Right cardiac atrium (tissue), 5 donors: ENCODE measurements around the gene CMTM2. TPM values are rescaled to one million over a fixed set of nuclear protein-coding genes. Genes with fewer than 3 reads are reported as not detected.

Experiments used
- ATAC-seq, 2 donors: fragments of 200-7000 bp; cut with Tn5 transposase; one replicate each; pipeline versions ENCODE4 v1.8.0 to v1.9.1; 2020; ENCODE audit warnings: moderate library complexity in 2 of 2, mild to moderate bottlenecking in 1 of 2
- DNase-seq, 3 donors: peaks; one replicate each; pipeline ENCODE4 v3.0.0-alpha.2; 2020
- H3K27ac ChIP-seq: one replicate; pipeline ENCODE4 v1.5.1; 2013; ENCODE audit warnings: mild to moderate bottlenecking, low read length, control low read depth, moderate library complexity
- H3K27me3 ChIP-seq: one replicate; pipeline ENCODE4 v1.6.1; 2013; ENCODE audit not compliant: control insufficient read depth, insufficient read depth
- H3K4me1 ChIP-seq: one replicate; pipeline ENCODE4 v1.6.1; 2013; ENCODE audit warnings: low read length; ENCODE audit not compliant: control insufficient read depth, insufficient read depth
- H3K4me3 ChIP-seq: one replicate; pipeline ENCODE4 v1.5.1; 2013; ENCODE audit warnings: low read length, control low read depth
- H3K9me3 ChIP-seq: one replicate; pipeline ENCODE4 v1.6.1; 2013; ENCODE audit warnings: low read length; ENCODE audit not compliant: control insufficient read depth
- WGBS: extraction: QIAGEN DNeasy Blood & Tissue Kit; methylation state at CpG from one replicate; pipeline ENCODE4 v1.1.7; 2013; 5-methylcytosine and 5-hydroxymethylcytosine counted together
- intact Hi-C, 4 donors: fragments of 100-400 bp; cut with DNase I; formaldehyde crosslinking; loops; one replicate each; pipeline versions ENCODE4 v1.11.0 to v1.14.0; 2022 to 2023
- polyA plus RNA-seq: library from polyadenylated mRNA; stranded (reverse); fragments of 200-250 nt; gene quantifications from one replicate; pipeline ENCODE4 v1.2.3, GENCODE V29; 2013
- total RNA-seq, 4 donors: library from RNA; stranded (reverse); fragmentation: NEBNext Ultra II Directional; extraction: Animal tissue kit (Norgen Biotek cat#: 25700); gene quantifications; one replicate each; pipeline ENCODE4 v1.2.1, GENCODE V29; 2021
- donor health status: healthy with polysubstance abuse.
- donor health status: DM: no; HTN: yes; CAD: no.
- donor health status: DM: no; HTN: no; CAD: no.
- donor health status: DM: no; HTN: yes; CAD: no; lungs with severe emphysema.
- donor health status: DM: yes; HTN: yes; CAD: no.

Gene CMTM2
- total and polyA plus RNA-seq, 5 donors = 0.47 TPM; not detected in 4

DNA sequence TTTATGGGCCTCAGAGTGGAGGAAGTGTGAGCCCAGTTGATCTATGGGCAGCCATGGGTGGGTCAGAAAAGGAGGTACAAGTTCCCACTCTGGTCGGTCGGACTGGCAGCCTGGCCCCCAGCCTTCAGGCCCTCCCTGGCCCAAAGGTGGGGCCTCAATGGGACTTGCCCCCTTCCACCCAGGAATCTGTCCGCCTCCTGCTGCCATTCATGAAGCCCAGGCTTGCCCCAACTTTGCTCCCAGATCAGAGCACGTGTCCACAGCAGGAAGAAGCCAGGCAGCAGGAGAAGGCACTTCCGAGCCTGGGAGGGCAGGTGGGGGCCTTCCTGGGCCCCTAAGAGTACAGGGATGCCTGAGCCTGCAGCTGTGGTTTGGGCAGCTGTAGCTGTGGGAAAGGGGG lies 22.2 kb downstream of the CMTM2 start:
- intact Hi-C loops = loop anchor here in 3 of 4 donors (5.0 to 10.0 kb wide), 4 partner anchors 49 to 197 kb away; partner anchors contain the start of genes CKLF (in 1 of the 3) and TK2 (in 1 of the 3)
- Histone ChIP-seq H3K27me3 (no peaks in the 10 kb centered on the region), H3K4me1 (no peaks in the 10 kb centered on the region), H3K4me3 (no peak overlapping the region), H3K9me3 (no peaks in the 10 kb centered on the region), H3K27ac (no peak overlapping the region)
- WGBS = 98% methylated on average over 5 of the region's 5 CpGs
- no peak for DNase-seq
- no peak for ATAC-seq

DNA sequence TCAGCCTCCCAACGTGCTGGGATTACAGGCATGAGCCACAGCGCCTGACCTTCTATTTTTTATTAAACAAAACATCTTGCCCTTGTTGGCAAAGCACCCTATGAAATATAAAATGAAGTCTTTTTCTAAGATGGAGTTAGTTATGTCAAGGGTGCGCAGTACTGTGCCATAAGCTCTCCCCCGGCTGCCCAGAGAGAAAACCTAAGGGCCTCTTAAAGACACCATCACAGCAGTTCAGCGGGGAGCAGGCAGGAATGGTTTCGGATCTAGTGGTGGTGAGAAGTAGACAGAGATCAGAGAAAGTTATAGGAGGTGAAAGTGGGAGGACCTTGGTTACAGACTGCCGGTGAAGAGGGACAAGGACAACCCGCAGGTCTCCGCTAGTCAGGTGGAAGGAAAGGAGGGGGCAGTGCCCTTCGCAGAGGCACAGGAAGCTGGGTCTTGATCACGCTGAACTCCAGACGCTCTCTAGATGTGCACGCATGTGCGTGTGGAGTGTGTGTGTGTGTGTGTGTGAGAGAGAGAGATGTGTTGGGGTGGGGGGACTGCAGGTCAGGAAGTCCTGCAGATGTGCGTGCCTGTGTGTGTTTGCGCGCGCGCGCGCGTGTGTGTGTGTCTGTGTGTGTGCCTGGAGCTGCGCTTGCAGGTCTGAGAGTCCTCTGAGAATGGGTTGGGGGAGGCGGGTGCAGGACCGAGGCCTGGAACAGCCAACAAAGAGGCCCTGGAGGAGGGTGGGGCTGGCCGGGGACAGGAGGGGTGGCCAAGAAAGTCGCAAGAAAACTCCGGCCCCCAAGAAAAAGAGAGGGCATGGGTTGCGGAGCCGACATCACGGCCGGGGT lies 24.5 kb downstream of the CMTM2 start:
- Histone ChIP-seq H3K27ac (peak overlapping the region; percentile 21), H3K4me1 (no peaks in the 10 kb centered on the region), H3K4me3 (peak overlapping the region; percentile 77), H3K9me3 (no peaks in the 10 kb centered on the region), H3K27me3 (no peaks in the 10 kb centered on the region)
- intact Hi-C loops = loop anchor here in 3 of 4 donors (5.0 to 10.0 kb wide), 4 partner anchors 51 to 199 kb away; partner anchors contain the start of genes CKLF (in 1 of the 3) and TK2 (in 1 of the 3)
- peak; percentile 70 to 89 (median 89) for DNase-seq
- WGBS = 9% methylated on average over 32 of the region's 32 CpGs
- ATAC-seq = peak; percentile 37 to 42

DNA sequence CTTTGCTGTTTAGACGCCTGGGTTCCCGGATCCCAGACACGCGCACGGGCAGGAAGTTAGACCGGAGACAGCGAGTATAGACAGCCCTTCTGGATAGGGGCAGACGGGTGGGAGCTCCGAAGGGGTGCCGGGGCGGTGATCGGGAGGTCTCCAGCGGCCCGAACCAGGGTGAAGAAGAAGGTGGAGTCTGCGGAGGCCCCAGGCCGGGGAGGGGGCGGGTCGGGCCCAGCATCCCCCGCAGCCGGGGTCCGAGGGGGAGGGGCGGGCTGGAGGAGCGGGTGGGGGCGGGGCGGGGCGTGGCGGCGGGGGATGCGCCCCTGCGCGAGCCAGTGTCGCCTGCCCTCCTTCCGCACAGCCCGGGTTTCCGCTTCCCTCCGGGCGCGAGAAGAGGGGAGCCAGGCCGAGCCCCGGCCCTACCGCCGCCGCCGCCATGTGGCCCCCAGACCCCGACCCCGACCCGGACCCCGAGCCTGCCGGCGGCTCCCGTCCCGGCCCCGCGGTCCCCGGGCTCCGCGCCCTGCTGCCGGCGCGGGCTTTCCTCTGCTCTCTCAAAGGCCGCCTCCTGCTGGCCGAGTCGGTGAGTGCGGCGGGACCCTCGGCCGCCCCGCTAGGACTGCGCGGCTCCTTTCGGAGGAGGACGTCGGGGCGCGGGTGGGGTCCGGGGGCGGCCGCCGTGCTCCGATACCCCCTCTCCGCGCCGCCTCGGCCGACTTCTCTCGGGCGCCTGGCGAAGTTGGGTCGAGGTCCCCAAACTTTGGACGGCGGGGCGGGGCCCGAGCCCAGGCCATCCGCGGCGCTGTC lies 25.3 kb downstream of the CMTM2 start, which contains the start of gene CMTM3:
TSS of gene CMTM3 (plus strand) at position 329 of the 801 bp plus-strand sequence. CDS start at position 431, 102 bp downstream.
- H3K9me3 ChIP-seq = no peaks in the 10 kb centered on the region
- DNase-seq (peak; percentile 76 to 91 (median 90)), ATAC-seq (peak; percentile 67 to 69)
- no peaks in the 10 kb centered on the region for H3K27me3 ChIP-seq
- intact Hi-C loops = loop anchor here in 3 of 4 donors (5.0 to 10.0 kb wide), 6 partner anchors 52 to 263 kb away; partner anchors contain the start of genes CKLF (in 1 of the 3) and TK2 (in 1 of the 3)
- H3K4me3 ChIP-seq = peak within 1 kb of the TSS; percentile 77
- under 1% methylated on average over 92 of the region's 96 CpGs for WGBS
- H3K4me1 ChIP-seq = no peaks in the 10 kb centered on the region
- peak within 1 kb of the TSS; percentile 77 for H3K27ac ChIP-seq

DNA sequence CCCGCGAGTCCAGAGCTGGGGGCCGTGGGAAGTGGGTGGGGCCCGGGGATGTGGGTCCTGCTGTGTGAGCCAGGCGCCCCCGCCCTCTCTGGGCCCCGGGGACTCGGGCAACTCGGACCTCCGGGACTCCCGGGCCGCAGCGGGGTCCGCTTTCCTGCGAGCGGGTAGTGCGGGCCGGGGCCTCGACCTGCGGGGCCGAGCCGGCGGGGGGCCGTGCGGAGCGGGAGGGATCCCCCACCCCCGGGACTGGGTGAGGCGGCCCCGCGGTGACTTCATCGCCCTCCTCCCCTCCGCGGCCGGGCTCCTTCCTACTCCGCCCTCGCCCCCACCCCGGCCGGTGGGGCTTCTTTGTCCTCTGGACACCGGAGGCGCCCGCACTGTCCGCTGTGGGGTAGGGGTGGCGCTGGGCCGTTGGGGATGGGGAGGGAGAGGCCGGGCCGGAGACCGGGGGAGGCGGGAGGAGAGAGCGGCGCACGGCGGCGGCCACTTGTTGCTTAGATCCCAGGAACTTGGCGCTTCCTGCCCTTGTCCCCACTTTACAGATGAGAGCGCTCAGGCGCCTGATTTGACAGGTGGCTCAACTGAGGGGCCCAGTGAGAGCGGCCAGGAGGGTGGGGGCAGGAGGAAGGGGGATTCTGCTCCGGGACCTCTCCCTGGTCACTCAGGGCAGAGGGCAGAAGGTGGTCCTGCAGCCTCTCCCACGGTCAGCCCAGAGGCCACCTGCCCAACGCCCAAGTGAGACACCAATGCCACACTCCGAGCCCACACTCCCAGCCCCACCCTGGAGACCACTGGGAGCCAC lies 26.1 kb downstream of the CMTM2 start:
- Histone ChIP-seq H3K9me3 (no peaks in the 10 kb centered on the region), H3K4me1 (no peaks in the 10 kb centered on the region), H3K27ac (peak overlapping the region; percentile 77), H3K4me3 (peak overlapping the region; percentile 77), H3K27me3 (no peaks in the 10 kb centered on the region)
- DNase-seq (peak; percentile 73 to 90 (median 89)), ATAC-seq (peak; percentile 59 to 77)
- intact Hi-C loops = loop anchor here in 3 of 4 donors (5.0 to 10.0 kb wide), 5 partner anchors 121 to 262 kb away; no protein-coding TSS in a partner anchor
- WGBS = 3% methylated on average over 61 of the region's 61 CpGs

DNA sequence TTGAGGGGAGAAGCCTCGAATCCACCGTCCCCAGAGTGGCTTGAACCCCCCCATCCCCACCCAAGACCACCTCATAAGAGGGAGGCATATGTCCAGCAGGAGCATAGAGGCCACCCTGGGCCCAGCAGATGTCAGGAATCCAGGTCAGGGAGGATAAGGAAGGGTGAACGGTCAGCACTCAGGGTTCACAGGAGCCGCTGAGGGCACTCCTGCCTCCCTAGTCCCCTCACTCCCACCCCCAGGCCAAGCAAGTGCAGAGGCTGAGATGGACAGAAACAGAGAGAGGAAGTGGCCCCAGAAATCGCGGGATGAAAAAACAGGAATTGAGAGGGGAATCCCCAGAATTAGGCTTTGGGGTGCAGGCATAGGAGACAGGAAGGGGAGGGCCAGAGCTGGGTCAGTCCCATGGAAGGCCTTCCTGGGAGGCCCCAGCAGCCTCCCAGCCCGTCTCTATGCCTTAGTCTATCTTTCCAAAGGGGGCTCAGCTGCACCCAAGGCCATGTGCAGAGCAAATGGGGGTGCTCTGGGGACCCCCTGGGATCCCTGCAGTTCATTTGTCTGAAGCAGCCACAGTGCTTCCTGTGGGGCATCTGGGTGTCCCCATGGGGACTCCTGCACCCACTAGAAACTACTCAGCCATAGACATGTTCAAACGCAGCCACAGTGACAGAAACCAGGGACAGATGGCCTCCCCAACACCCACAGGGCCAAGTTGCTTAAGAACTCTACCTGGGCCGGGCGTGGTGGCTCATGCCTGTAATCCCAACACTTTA lies 26.9 kb downstream of the CMTM2 start:
- H3K9me3 ChIP-seq = no peaks in the 10 kb centered on the region
- H3K4me1 ChIP-seq = no peaks in the 10 kb centered on the region
- H3K27me3 ChIP-seq = no peaks in the 10 kb centered on the region
- intact Hi-C loops = loop anchor here in 3 of 4 donors (5.0 to 10.0 kb wide), 5 partner anchors 121 to 261 kb away; no protein-coding TSS in a partner anchor
- H3K27ac ChIP-seq = peak overlapping the region; percentile 77
- H3K4me3 ChIP-seq = peak overlapping the region; percentile 77
- ATAC-seq (peak in 1 of 2 donors; percentile 0), DNase-seq (peak in 1 of 3 donors; percentile 46)
- WGBS = 47% methylated on average over 10 of the region's 10 CpGs

DNA sequence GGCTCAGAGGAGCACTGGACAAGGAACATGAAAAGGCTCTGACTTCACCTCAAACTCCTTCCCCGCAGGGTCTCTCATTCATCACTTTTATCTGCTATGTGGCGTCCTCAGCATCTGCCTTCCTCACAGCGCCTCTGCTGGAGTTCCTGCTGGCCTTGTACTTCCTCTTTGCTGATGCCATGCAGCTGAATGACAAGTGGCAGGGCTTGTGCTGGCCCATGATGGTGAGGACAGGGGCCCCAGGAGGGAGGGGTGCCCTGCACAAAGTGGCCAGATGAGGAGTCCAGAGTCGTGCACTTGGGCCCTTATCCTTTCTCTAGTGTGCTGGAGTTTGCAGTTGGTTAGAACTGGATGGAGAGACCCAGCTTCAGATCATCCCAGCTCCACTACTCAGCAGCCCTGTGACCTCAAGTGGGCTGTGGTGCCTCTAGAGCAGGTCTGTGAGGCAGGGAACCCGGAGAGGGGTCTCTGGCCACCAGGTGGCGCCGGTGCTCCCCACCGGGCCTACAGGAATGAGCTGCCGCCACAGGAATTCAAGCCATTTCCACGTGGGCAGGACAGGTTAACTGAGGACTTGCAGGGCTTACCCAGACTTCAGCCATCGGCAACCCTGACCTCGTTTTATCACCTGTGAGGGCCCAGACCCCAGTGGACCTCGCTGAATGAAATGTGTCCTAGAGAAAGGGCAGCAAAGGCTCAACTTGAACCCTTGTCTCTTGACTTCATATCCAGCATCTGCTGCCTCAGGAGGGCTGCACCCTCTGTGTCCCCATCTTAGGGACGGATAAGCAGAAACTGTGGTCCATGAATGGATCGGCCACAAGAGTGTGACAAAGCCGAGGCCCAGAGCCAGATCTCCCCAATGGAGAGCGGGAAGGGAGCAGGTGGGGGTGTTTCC lies 29.2 kb downstream of the CMTM2 start:
- DNase-seq = peak; percentile 88 to 96 (median 94)
- Histone ChIP-seq H3K9me3 (no peaks in the 10 kb centered on the region), H3K27ac (no peak overlapping the region), H3K4me1 (no peaks in the 10 kb centered on the region), H3K27me3 (no peaks in the 10 kb centered on the region), H3K4me3 (no peak overlapping the region)
- 29% methylated on average over 17 of the region's 17 CpGs for WGBS
- peak; percentile 49 to 51 for ATAC-seq
- intact Hi-C loops = loop anchor here in 3 of 4 donors (5.0 to 10.0 kb wide), 5 partner anchors 124 to 259 kb away; no protein-coding TSS in a partner anchor

DNA sequence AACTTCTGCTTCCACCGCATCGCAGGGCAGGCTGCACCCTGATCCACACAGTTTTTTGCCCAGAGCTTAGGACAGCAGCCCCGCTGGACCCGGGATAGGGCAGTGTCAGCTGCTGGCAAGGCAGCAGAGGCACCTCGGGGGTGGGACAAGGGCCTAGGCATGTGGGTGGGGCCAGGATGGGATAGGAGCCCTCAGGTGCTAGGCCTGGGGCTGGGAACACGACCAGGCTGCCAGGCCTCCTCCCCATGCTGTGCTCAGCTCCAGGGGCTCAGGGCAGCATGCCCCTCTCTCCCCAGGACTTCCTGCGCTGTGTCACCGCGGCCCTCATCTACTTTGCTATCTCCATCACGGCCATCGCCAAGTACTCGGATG lies 29.9 kb downstream of the CMTM2 start:
- Histone ChIP-seq H3K27ac (no peak overlapping the region), H3K4me1 (no peaks in the 10 kb centered on the region), H3K4me3 (no peak overlapping the region), H3K27me3 (no peaks in the 10 kb centered on the region), H3K9me3 (no peaks in the 10 kb centered on the region)
- intact Hi-C loops = loop anchor here in 3 of 4 donors (5.0 to 10.0 kb wide), 5 partner anchors 124 to 258 kb away; no protein-coding TSS in a partner anchor
- ATAC-seq (no peak), DNase-seq (no peak)
- WGBS = 77% methylated on average over 12 of the region's 12 CpGs

DNA sequence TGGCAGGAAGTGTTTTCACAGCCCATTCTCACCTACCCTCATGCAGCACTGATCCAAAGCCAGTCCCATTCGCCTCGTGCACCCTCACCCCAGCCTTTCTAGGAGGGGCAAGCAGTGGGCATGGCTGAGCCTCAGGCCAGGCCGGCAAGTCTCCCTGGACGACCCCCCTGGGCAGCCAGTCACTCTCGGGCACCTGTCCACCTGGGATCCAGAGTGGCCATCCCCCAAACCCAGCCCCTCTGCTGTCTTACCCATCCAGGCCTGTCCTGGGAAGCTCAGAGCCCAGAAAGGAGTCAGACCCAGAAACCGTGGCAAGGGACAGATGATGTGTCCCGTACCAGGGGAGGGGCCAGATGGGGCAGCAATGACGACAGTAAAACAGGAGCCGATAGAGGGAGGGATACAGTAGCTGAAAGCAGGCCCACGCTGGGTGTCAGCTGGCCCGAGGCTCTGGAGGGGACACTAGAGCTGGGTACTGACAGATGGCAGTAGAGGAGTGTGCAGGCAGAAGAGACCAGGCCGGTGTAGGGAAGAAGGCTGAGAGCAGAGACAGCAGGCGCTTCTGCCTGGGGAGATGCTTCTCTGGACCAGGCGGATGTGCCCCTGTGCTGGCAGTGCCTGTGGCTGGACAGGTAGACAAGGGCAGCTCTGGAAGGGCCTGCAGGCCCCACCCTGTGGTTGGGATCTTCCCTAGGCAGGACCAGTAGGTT lies 31.0 kb downstream of the CMTM2 start:
- Histone ChIP-seq H3K27me3 (no peaks in the 10 kb centered on the region), H3K4me3 (no peak overlapping the region), H3K27ac (no peak overlapping the region), H3K4me1 (no peaks in the 10 kb centered on the region), H3K9me3 (no peaks in the 10 kb centered on the region)
- no peak for DNase-seq
- no peak for ATAC-seq
- 87% methylated on average over 14 of the region's 14 CpGs for WGBS
- intact Hi-C loops = no loop called here
